Medulla oblongata (tissue), 1 donor: ENCODE measurements around the gene DIPK1B.

ENCODE experiments used
- DNase-seq: peaks from one replicate; pipeline ENCODE4 v3.0.0-alpha.2; 2015; ENCODE audit errors: extremely low spot score

DIPK1B gene

GRCh38 chr9:136720251-136720897 is 8.0 kb downstream of the DIPK1B start:
- DNase-seq, result no peak

- DNase-seq, result no peak
Measured at GRCh38 chr9:136720898-136721338, 8.5 kb downstream of the DIPK1B start.

GRCh38 chr9:136721339-136722092 is 9.1 kb downstream of the DIPK1B start:
- DNase-seq, result no peak

DNA sequence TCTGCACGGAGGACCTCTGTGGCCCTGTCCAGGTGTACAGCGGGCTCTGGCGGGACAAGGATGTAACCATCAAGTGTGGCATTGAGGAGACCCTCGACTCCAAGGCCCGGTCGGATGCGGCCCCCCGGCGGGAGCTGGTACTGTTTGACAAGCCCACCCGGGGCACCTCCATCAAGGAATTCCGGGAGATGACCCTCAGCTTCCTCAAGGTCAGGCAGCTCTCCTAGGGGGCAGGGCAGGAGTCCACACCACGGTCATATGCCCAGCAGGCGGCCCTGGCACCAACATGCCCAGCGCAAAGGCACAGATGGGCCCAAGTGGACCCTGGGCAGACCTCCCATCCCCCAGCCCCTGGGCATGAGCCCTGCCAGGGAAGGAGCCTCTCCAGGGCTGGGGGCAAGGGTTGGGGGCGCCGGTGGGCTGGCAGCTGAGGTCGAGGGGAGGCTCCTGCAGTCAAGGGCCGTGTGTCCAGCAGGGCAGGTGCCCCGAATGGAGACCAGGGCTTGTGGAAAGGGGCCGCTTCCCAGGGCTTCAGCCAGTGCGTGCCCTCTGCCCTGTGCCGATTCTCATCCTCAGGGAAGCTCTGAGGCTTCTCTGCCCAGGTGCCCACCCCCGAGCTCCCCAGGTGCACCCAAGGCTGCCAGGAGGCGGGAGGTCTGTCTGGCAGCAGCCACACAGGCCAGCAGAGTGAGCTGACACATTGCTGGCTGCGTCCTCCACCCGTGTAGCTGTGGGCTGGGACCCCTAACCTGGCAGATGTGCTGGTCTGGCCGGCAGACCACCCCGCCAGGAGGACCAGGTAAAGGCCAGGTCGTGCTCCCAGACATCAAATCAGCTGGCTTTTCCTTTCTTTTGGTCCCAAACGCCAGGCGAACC is 10.0 kb downstream of the DIPK1B start:
- DNase-seq, result no peak

DNA sequence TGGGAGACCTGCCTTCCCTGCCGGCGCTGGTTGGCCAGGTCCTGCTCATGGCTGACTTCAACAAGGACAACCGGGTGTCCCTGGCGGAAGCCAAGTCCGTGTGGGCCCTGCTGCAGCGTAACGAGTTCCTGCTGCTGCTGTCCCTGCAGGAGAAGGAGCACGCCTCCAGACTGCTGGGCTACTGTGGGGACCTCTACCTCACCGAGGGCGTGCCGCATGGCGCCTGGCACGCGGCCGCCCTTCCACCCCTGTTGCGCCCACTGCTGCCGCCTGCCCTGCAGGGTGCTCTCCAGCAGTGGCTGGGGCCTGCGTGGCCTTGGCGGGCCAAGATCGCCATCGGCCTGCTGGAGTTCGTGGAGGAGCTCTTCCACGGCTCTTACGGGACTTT is 10.6 kb downstream of the DIPK1B start:
- DNase-seq, result no peak

DNA sequence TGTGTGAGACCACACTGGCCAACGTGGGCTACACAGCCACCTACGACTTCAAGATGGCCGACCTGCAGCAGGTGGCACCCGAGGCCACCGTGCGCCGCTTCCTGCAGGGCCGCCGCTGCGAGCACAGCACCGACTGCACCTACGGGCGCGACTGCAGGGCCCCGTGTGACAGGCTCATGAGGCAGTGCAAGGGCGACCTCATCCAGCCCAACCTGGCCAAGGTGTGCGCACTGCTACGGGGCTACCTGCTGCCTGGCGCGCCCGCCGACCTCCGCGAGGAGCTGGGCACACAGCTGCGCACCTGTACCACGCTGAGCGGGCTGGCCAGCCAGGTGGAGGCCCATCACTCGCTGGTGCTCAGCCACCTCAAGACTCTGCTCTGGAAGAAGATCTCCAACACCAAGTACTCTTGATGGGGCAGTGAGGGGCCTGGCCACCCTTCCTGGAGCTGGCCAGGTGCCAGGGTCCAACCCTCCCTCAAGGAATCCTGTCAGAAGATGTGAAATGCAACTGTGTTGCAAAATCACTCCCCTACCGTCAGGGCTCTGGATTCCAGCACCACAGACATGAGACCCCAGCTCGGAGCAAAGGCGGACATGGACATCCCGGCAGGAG is 11.1 kb downstream of the DIPK1B start:
- DNase-seq, result no peak

DNA sequence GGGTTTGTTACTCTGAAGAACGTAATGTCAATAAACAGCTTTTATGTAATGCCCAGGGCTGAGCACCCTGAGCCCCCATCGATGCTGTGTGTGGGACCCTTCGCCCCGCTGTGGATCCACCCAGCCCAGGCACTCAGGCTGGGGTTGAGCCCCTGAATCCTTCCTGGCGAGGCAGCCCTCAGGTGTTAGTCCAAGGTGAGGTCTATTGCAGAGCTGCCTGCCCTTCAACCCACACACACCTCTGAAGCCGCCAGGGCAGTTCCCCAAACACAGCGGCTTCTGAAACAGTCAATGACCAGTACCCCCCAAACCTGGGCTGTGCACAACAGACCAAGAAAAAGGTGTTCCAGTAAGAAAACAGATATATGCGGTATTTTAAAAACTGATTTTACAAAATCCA is 11.6 kb downstream of the DIPK1B start:
- DNase-seq, result no peak

GRCh38 chr9:136724772-136725171 is 12.4 kb downstream of the DIPK1B start:
- no peak for DNase-seq

DNA sequence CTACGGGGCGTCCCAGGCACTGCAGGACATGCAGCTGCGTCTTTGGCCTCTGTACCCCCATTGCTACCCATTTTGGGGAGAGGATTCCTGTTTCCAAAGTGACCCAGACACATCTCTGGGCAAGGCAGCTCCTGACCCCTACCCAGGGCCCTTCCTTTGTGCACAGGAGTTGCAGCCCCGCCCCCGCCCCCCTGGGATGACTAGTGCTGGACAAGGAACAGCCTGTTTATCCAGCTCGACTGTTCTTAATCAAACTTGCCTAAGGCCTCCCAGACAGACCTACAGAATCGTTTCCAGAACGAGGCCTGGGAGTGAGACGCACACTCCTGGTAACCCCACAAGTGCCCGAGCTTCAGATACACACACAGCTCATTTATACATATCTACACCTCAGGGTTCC is 13.2 kb downstream of the DIPK1B start:
- no peak for DNase-seq

DNA sequence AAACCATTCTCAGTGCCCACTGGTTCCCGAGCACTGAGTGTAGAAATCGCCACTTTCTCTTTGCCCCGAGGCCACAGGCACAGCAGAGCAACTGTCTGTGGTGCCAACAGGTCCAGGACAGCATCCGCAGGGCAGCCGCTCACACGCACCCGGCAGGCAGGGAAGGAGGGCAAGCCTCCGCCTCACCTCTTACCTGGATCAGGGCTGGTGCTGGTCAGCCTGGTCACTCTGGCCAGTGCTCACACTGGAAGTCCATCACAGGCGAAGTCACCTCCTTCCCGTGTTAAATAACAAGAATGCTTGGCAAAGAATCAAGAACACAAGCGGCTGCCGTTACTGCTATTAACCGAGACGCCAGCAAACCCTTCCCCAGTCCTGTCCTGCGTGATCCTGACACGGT is 13.7 kb downstream of the DIPK1B start:
- no peak for DNase-seq

GRCh38 chr9:136726631-136727191 is 14.3 kb downstream of the DIPK1B start:
- DNase-seq, result no peak

- peak; percentile 84 for DNase-seq
Measured at GRCh38 chr9:136728080-136728547, 15.7 kb downstream of the DIPK1B start.

- DNase-seq, result no peak
Measured at GRCh38 chr9:136728548-136729123, 16.3 kb downstream of the DIPK1B start.

GRCh38 chr9:136729144-136729543 is 16.8 kb downstream of the DIPK1B start:
- DNase-seq, result no peak

DNA sequence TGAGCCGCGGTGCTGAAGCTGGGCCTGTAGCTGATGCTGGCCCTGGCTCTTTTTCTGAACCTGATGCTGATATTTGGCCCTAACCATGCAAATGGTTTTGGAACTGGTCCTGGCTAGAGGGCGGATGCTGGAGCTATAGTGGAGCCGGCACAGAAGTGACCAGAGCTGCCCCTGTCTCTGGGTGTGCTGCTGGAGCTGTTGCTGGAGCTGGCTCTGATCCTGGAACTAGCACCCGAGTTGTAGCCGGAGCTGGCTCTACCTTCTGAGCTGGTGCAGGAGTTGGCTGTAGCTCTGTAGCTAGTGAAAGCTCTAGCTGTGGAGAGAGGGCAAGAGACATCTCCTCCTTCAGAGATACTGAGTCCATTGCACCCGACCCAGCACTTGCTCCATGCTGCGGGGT is 17.6 kb downstream of the DIPK1B start:
- DNase-seq, result no peak

DNA sequence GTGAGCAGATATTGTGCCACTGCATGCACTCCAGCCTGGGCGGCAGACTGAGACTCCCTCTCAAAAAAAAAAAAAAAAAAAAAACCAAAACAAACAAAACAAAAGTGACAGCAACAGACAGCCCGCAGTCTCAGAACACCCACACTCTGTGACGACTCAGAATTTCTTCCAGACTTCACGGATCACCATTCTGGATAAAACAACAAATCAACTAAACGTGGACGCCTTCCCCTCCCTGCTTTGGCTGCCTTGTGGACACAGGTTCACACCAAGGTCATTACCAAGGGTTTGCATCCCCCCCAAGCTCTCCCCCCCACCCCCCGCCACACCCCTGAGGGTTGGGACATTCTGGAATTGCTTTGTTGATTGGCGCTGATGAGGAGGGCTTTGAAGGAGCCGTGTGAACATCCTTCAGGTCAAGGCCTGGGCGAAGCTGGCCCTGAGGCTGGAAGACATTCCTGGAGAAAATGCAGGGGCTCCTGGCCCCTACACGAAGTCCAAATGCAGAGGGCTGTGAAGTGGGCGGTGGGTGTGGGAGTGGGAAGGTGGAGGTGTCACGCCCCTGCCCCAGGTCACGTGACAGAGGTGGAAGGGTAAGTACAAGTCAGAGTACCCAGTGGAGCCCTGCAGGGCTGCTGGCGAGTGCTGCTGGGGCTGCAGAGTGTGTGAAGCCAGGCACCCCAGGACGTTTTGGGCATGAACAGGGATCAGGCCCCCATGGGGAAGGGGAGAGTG is 20.2 kb downstream of the DIPK1B start:
- no peak for DNase-seq

- no peak for DNase-seq
Measured at GRCh38 chr9:136733611-136734010, 21.2 kb downstream of the DIPK1B start.

GRCh38 chr9:136734837-136735496 is 22.6 kb downstream of the DIPK1B start:
- DNase-seq, result no peak

- DNase-seq, result no peak
Measured at GRCh38 chr9:136735812-136736480, 23.6 kb downstream of the DIPK1B start.
